ENCODE measurements around the gene VPS13C. TPM values are rescaled to one million over a fixed set of nuclear protein-coding genes. Genes with fewer than 3 reads are reported as not detected.
"Not testable (repeated sequence)": the region's sequence is repeated elsewhere in the genome, so short reads cannot be mapped to it uniquely, and the experiment has no call there.

The VPS13C gene
- total RNA-seq, 4 donors from 2014 or later = 29.0 to 38.2 (median 36.1) TPM

GRCh38 chr15:62027263-62027565 is 33.0 kb downstream of the VPS13C start:
- 88% methylated on average over 3 of the region's 3 CpGs for WGBS, 2 donors
- intact Hi-C loops (cut with DNase I; ENCODE audit: low total_unique reads) = no loop called here
- TF ChIP-seq POLR2A (IDR thresholded peaks at IDR 0.05) = no peak

GRCh38 chr15:62026487-62027262 is 33.6 kb downstream of the VPS13C start:
- no peak for DNase-seq (ENCODE audit: low spot score in 2 of 2)
- H3K4me3 ChIP-seq (ENCODE audit: low read depth, poor library complexity, severe bottlenecking) = no peak overlapping the region
- intact Hi-C loops (cut with DNase I; ENCODE audit: low total_unique reads) = no loop called here
- TF ChIP-seq POLR2A (IDR thresholded peaks at IDR 0.05) (no peak), CTCF (IDR thresholded peaks at IDR 0.05) (no peak)
- 83 to 86% methylated on average over 2 of the region's 2 CpGs for WGBS, 2 donors

More at GRCh38 chr15:62027263-62027565, 33.0 kb downstream of the VPS13C start:
- no peak overlapping the region for H3K4me3 ChIP-seq (ENCODE audit: low read depth, poor library complexity, severe bottlenecking)
- no peak for DNase-seq (ENCODE audit: low spot score in 2 of 2)

GRCh38 chr15:62021991-62022600 is 38.2 kb downstream of the VPS13C start:
- DNase-seq (ENCODE audit: low spot score in 2 of 2) = no peak
- 95 to 97% methylated on average over 3 of the region's 3 CpGs for WGBS, 2 donors
- no peak overlapping the region for H3K4me3 ChIP-seq (ENCODE audit: low read depth, poor library complexity, severe bottlenecking)
- TF ChIP-seq POLR2A (IDR thresholded peaks at IDR 0.05) = no peak
- no peak for TF ChIP-seq CTCF (IDR thresholded peaks at IDR 0.05)
- intact Hi-C loops (cut with DNase I; ENCODE audit: low total_unique reads) = no loop called here

- intact Hi-C loops (cut with DNase I; ENCODE audit: low total_unique reads) = no loop called here
- no peak for TF ChIP-seq CTCF (IDR thresholded peaks at IDR 0.05)
- TF ChIP-seq POLR2A (IDR thresholded peaks at IDR 0.05) = no peak
- no peak overlapping the region for H3K4me3 ChIP-seq (ENCODE audit: low read depth, poor library complexity, severe bottlenecking)
- no peak for DNase-seq (ENCODE audit: low spot score in 2 of 2)
- WGBS, 2 donors = 97% methylated on average over 3 of the region's 3 CpGs
These were observed 39.6 kb downstream of the VPS13C start for GRCh38 chr15:62020576-62021160.

GRCh38 chr15:62005354-62005753 is 54.9 kb downstream of the VPS13C start:
- H3K4me3 ChIP-seq (ENCODE audit: low read depth, poor library complexity, severe bottlenecking); intact Hi-C loops (cut with DNase I; ENCODE audit: low total_unique reads); DNase-seq (ENCODE audit: low spot score in 2 of 2): not testable (repeated sequence)
- WGBS, 2 donors = 97 to 98% methylated on average over 7 of the region's 7 CpGs

GRCh38 chr15:61997786-61998185 is 62.5 kb downstream of the VPS13C start:
- intact Hi-C loops (cut with DNase I; ENCODE audit: low total_unique reads) = no loop called here
- WGBS, 2 donors = 67 to 77% methylated on average over 1 of the region's 1 CpG
- DNase-seq (ENCODE audit: low spot score in 2 of 2) = no peak
- no peak overlapping the region for H3K4me3 ChIP-seq (ENCODE audit: low read depth, poor library complexity, severe bottlenecking)
- no peak for TF ChIP-seq CTCF (IDR thresholded peaks at IDR 0.05)
- no peak for TF ChIP-seq POLR2A (IDR thresholded peaks at IDR 0.05)
